Prostate gland (tissue), 2 donors: ENCODE results near the gene DNAAF8.

ENCODE experiments used
- CTCF ChIP-seq, 4 experiments: fragments of 200-600 bp in 2 of 4; fragments of 450-650 bp in 2 of 4; sonication (generic) in 2 of 4; IDR thresholded peaks; 1 replicate in 3 of 4; 2 replicates in 1 of 4; pipeline ENCODE4 v1.5.1; 2016 to 2019; ENCODE audit warnings: antibody characterized with exemption in 4 of 4, mild to moderate bottlenecking in 2 of 4, moderate library complexity in 2 of 4
- POLR2A ChIP-seq: fragments of 450-650 bp; IDR thresholded peaks from one replicate; pipeline ENCODE4 v1.6.1; 2016; ENCODE audit warnings: antibody characterized with exemption, mild to moderate bottlenecking
- POLR2AphosphoS5 ChIP-seq: sonication (generic); formaldehyde crosslinking; IDR thresholded peaks from one replicate; pipeline ENCODE4 v1.6.1; 2017; ENCODE audit warnings: antibody characterized with exemption

GRCh38 chr16:4795181-4795827, 61.0 kb downstream of the DNAAF8 start, which contains the start of gene SMIM22:
- TF ChIP-seq CTCF (IDR thresholded peaks at IDR 0.05) (no peak), POLR2A (no peak), POLR2AphosphoS5 (no peak)
